Fibroblast of lung (primary cell): Measurements from ENCODE around the gene SEMA5B.

Experiments used
- CTCF ChIP-seq, 2 donors: IDR thresholded peaks in 1 of 2; conservative IDR thresholded peaks in 1 of 2; 1 replicate in 1 of 2; 2 replicates in 1 of 2; pipeline ENCODE4 v1.5.1; 2011 to 2012; ENCODE audit warnings: low read length in 2 of 2, control low read depth in 1 of 2, inconsistent platforms in 1 of 2, low read depth in 1 of 2, mild to moderate bottlenecking in 1 of 2
- EZH2 ChIP-seq: IDR thresholded peaks from 2 replicates; pipeline ENCODE4 v1.5.1; 2012; ENCODE audit warnings: low read length, control low read depth, mild to moderate bottlenecking; ENCODE audit errors: missing control alignments

GRCh38 chr3:123064914-123065313 lies 37.4 kb upstream of the SEMA5B start:
- TF ChIP-seq CTCF (conservative IDR thresholded peaks at IDR 0.05 in 1 of 2, IDR thresholded peaks at IDR 0.05 in 1 of 2; ENCODE audit: low read depth in 1 of 2, low read length in 2 of 2) (no peak), EZH2 (no peak)
